Naive thymus-derived CD4-positive, alpha-beta T cell (primary cell): ENCODE data around the gene FAAP100. TPM values are rescaled to one million over a fixed set of nuclear protein-coding genes. Genes with fewer than 3 reads are reported as not detected.
"Not testable (repeated sequence)": the region's sequence is repeated elsewhere in the genome, so short reads cannot be mapped to it uniquely, and the experiment has no call there.

Source experiments
- ATAC-seq: fragments of 150-1000 bp; cut with Tn5 transposase; 2 replicates; pipeline ENCODE4 v1.10.0; 2021; ENCODE audit warnings: mild to moderate bottlenecking, moderate library complexity
- CTCF ChIA-PET: fragments of 350-600 bp; sonication (Branson Sonifier 250); formaldehyde crosslinking; loops from one replicate; lab custom pipeline; 2021; ENCODE audit warnings: antibody characterized with exemption; lab: Charles Lee
- POLR2A ChIA-PET: fragments of 350-600 bp; sonication (Branson Sonifier 250); formaldehyde crosslinking; loops from one replicate; lab custom pipeline; 2021; ENCODE audit warnings: antibody characterized with exemption, inconsistent platforms; lab: Charles Lee
- DNase-seq, 9 donors: peaks; one replicate each; pipeline versions ENCODE4 v3.0.0 to v3.0.0-alpha.2; 2020 to 2022; ENCODE audit warnings: mixed read lengths in 1 of 9
- H3K27ac ChIP-seq: one replicate; pipeline ENCODE4 v1.7.0; 2013; ENCODE audit warnings: mild to moderate bottlenecking, low read depth, low read length, moderate library complexity
- H3K27me3 ChIP-seq, 2 donors: one replicate each; pipeline ENCODE4 v1.7.0; 2013; ENCODE audit warnings: low read length in 2 of 2, mild to moderate bottlenecking in 2 of 2, moderate library complexity in 2 of 2; ENCODE audit not compliant: control insufficient read depth in 2 of 2, insufficient read depth in 2 of 2
- H3K36me3 ChIP-seq, 3 experiments: 1 replicate in 2 of 3; 2 replicates in 1 of 3; pipeline ENCODE4 v1.7.0; 2013; ENCODE audit warnings: low read length in 3 of 3, mild to moderate bottlenecking in 3 of 3, moderate library complexity in 1 of 3; ENCODE audit not compliant: insufficient read depth in 3 of 3, control insufficient read depth in 2 of 3
- H3K4me1 ChIP-seq, 2 donors: one replicate each; pipeline ENCODE4 v1.7.0; 2013; ENCODE audit warnings: low read length in 2 of 2, mild to moderate bottlenecking in 2 of 2, moderate library complexity in 1 of 2; ENCODE audit not compliant: control insufficient read depth in 2 of 2, insufficient read depth in 2 of 2
- H3K4me3 ChIP-seq: 2 replicates; pipeline ENCODE4 v1.7.0; 2013; ENCODE audit warnings: mild to moderate bottlenecking, low read length
- H3K9me3 ChIP-seq, 3 experiments: 1 replicate in 2 of 3; 2 replicates in 1 of 3; pipeline ENCODE4 v1.7.0; 2013; ENCODE audit warnings: low read length in 3 of 3; ENCODE audit not compliant: control insufficient read depth in 2 of 3
- H3K27ac Mint-ChIP-seq, 9 donors: one replicate each; pipeline ENCODE4 v1.8.0; 2020 to 2022; ENCODE audit warnings: mixed read lengths in 9 of 9, mild to moderate bottlenecking in 8 of 9, moderate library complexity in 5 of 9, inconsistent platforms in 2 of 9
- H3K27me3 Mint-ChIP-seq, 5 donors: one replicate each; pipeline ENCODE4 v1.8.0; 2021 to 2022; ENCODE audit warnings: mixed read lengths in 5 of 5, mild to moderate bottlenecking in 1 of 5
- H3K36me3 Mint-ChIP-seq, 5 donors: one replicate each; pipeline ENCODE4 v1.8.0; 2020 to 2022; ENCODE audit warnings: mixed read lengths in 5 of 5, mild to moderate bottlenecking in 3 of 5, inconsistent platforms in 1 of 5
- H3K4me1 Mint-ChIP-seq, 7 donors: one replicate each; pipeline ENCODE4 v1.8.0; 2020 to 2022; ENCODE audit warnings: mixed read lengths in 7 of 7, mild to moderate bottlenecking in 3 of 7, inconsistent platforms in 1 of 7
- H3K4me3 Mint-ChIP-seq, 10 donors: one replicate each; pipeline ENCODE4 v1.8.0; 2020 to 2022; ENCODE audit warnings: mild to moderate bottlenecking in 10 of 10, mixed read lengths in 10 of 10, moderate library complexity in 6 of 10, inconsistent platforms in 2 of 10
- H3K9me3 Mint-ChIP-seq, 11 donors: one replicate each; pipeline ENCODE4 v1.8.0; 2020 to 2022; ENCODE audit warnings: mixed read lengths in 11 of 11, mild to moderate bottlenecking in 4 of 11, inconsistent platforms in 1 of 11, moderate library complexity in 1 of 11
- intact Hi-C, 2 donors: fragments of 100-400 bp; cut with micrococcal nuclease; formaldehyde crosslinking; loops; one replicate each; pipeline ENCODE4 v1.15.1; 2023
- polyA plus RNA-seq, 2 donors: library from polyadenylated mRNA; unstranded; fragments of 300-500 nt; fragmentation: Illumina TruSeq; gene quantifications; one replicate each; pipeline ENCODE4 v1.2.3, GENCODE V29; 2021
- total RNA-seq, 6 experiments: library from RNA in 5 of 6; stranded (reverse) in 5 of 6; gene quantifications; 1 replicate in 5 of 6; 2 replicates in 1 of 6; pipeline ENCODE4 v1.2.3 and lab custom pipeline; 2021 to 2026

The FAAP100 gene
- total and polyA plus RNA-seq, 7 experiments from 2014 or later, result 9.0 to 57.0 (median 37.7) TPM

GRCh38 chr17:81534157-81535006, 17.8 kb downstream of the FAAP100 start:
- H3K27ac Mint-ChIP-seq, result no peak overlapping the region
- POLR2A ChIA-PET, result interaction anchor here (0.6 to 1.6 kb wide), 2 partner anchors 26 to 1188 kb away, joined by 3 to 4 read pairs; no protein-coding TSS in a partner anchor
- H3K36me3 Mint-ChIP-seq, result peaks cover 0 to 4% (median 3%) of the 10 kb centered on the region in 5 donors

GRCh38 chr17:81533339-81534141, 18.6 kb downstream of the FAAP100 start:
- Mint-ChIP-seq H3K27ac (no peak overlapping the region), H3K27me3 (peaks cover 0 to 34% (median 14%) of the 10 kb centered on the region in 5 donors), H3K4me3 (no peak overlapping the region), H3K4me1 (peaks cover 0 to 6% (median 0%) of the 10 kb centered on the region in 7 donors), H3K36me3 (peaks cover 0 to 4% (median 3%) of the 10 kb centered on the region in 5 donors), H3K9me3 (no peaks in the 10 kb centered on the region)
- DNase-seq (no peak), ATAC-seq (peak; percentile 21)
- peaks cover 0 to 4% of the 10 kb centered on the region in 2 donors for H3K27me3 ChIP-seq
- H3K27ac ChIP-seq, result no peak overlapping the region
- no peak overlapping the region for H3K4me3 ChIP-seq
- ChIA-PET CTCF (no interaction called here), POLR2A (interaction anchor here (0.6 to 1.6 kb wide), 2 partner anchors 25 to 1187 kb away, joined by 3 to 4 read pairs; no protein-coding TSS in a partner anchor)
- H3K36me3 ChIP-seq, result no peaks in the 10 kb centered on the region
- intact Hi-C loops, result no loop called here
- no peaks in the 10 kb centered on the region for H3K4me1 ChIP-seq
- no peaks in the 10 kb centered on the region for H3K9me3 ChIP-seq

More at GRCh38 chr17:81534157-81535006, 17.8 kb downstream of the FAAP100 start:
- Histone ChIP-seq H3K9me3 (no peaks in the 10 kb centered on the region), H3K27ac (no peak overlapping the region), H3K36me3 (peaks cover 0 to 5% (median 0%) of the 10 kb centered on the region in 3 experiments), H3K4me3 (no peak overlapping the region), H3K4me1 (no peaks in the 10 kb centered on the region), H3K27me3 (peaks cover 0 to 4% of the 10 kb centered on the region in 2 donors)
- Mint-ChIP-seq H3K27me3 (peaks cover 0 to 34% (median 14%) of the 10 kb centered on the region in 5 donors), H3K9me3 (no peaks in the 10 kb centered on the region), H3K4me3 (no peak overlapping the region), H3K4me1 (peaks cover 0 to 6% (median 0%) of the 10 kb centered on the region in 7 donors)
- no peak for DNase-seq
- intact Hi-C loops, result no loop called here
- CTCF ChIA-PET, result no interaction called here
- ATAC-seq, result no peak

- ATAC-seq, result no peak
- intact Hi-C loops, result no loop called here
- Mint-ChIP-seq H3K4me1 (peaks cover 0 to 6% (median 0%) of the 10 kb centered on the region in 7 donors), H3K27me3 (peaks cover 0 to 29% (median 14%) of the 10 kb centered on the region in 5 donors), H3K9me3 (no peaks in the 10 kb centered on the region), H3K36me3 (no peaks in the 10 kb centered on the region), H3K4me3 (no peak overlapping the region), H3K27ac (no peak overlapping the region)
- Histone ChIP-seq H3K4me1 (no peaks in the 10 kb centered on the region), H3K36me3 (no peaks in the 10 kb centered on the region), H3K4me3 (no peak overlapping the region), H3K9me3 (no peaks in the 10 kb centered on the region), H3K27me3 (peaks cover 0 to 4% of the 10 kb centered on the region in 2 donors), H3K27ac (no peak overlapping the region)
- no peak for DNase-seq
- POLR2A ChIA-PET, result interaction anchor here (1.6 kb wide), 1 partner anchor 24 kb away, joined by 4 read pairs; no protein-coding TSS in a partner anchor
- CTCF ChIA-PET, result no interaction called here
These were observed 19.5 kb downstream of the FAAP100 start for GRCh38 chr17:81532490-81533287.

- H3K4me3 Mint-ChIP-seq, H3K9me3 ChIP-seq, H3K27ac Mint-ChIP-seq, H3K27ac ChIP-seq, H3K4me1 ChIP-seq, H3K4me3 ChIP-seq, POLR2A ChIA-PET, H3K27me3 ChIP-seq, CTCF ChIA-PET, H3K36me3 Mint-ChIP-seq, ATAC-seq, H3K4me1 Mint-ChIP-seq, DNase-seq, H3K9me3 Mint-ChIP-seq, H3K36me3 ChIP-seq, intact Hi-C loops: not testable (repeated sequence)
- H3K27me3 Mint-ChIP-seq, result peaks cover 0 to 24% (median 14%) of the 10 kb centered on the region in 5 donors
These were observed 20.2 kb downstream of the FAAP100 start for GRCh38 chr17:81531998-81532404.

GRCh38 chr17:81531013-81531412, 21.1 kb downstream of the FAAP100 start:
- H3K27me3 ChIP-seq, H3K36me3 ChIP-seq, CTCF ChIA-PET, H3K36me3 Mint-ChIP-seq, H3K27ac Mint-ChIP-seq, H3K4me3 Mint-ChIP-seq, H3K4me1 Mint-ChIP-seq, H3K4me3 ChIP-seq, H3K4me1 ChIP-seq, intact Hi-C loops, ATAC-seq, DNase-seq, H3K9me3 ChIP-seq, H3K9me3 Mint-ChIP-seq, H3K27ac ChIP-seq: not testable (repeated sequence)
- peaks cover 0 to 27% (median 11%) of the 10 kb centered on the region in 5 donors for H3K27me3 Mint-ChIP-seq
- POLR2A ChIA-PET, result interaction anchor here (0.5 kb wide), 1 partner anchor 437 kb away, joined by 3 read pairs; no protein-coding TSS in a partner anchor

GRCh38 chr17:81529437-81529803, 22.7 kb downstream of the FAAP100 start:
- CTCF ChIA-PET, result no interaction called here
- POLR2A ChIA-PET, result interaction anchor here (0.9 kb wide), 1 partner anchor 10 kb away, joined by 3 read pairs; no protein-coding TSS in a partner anchor
- ATAC-seq, result no peak

More at GRCh38 chr17:81529437-81529803, 22.7 kb downstream of the FAAP100 start:
- H3K9me3 Mint-ChIP-seq, result no peaks in the 10 kb centered on the region
- Histone ChIP-seq H3K27me3 (no peaks in the 10 kb centered on the region), H3K27ac (no peak overlapping the region), H3K36me3 (no peaks in the 10 kb centered on the region), H3K4me1 (no peaks in the 10 kb centered on the region), H3K4me3 (no peak overlapping the region), H3K9me3 (no peaks in the 10 kb centered on the region)
- H3K36me3 Mint-ChIP-seq, result no peaks in the 10 kb centered on the region
- no peak overlapping the region for H3K4me3 Mint-ChIP-seq
- DNase-seq, result no peak
- no peak overlapping the region for H3K27ac Mint-ChIP-seq
- H3K4me1 Mint-ChIP-seq, result peaks cover 0 to 1% (median 0%) of the 10 kb centered on the region in 7 donors
- intact Hi-C loops, result no loop called here
- peaks cover 0 to 16% (median 4%) of the 10 kb centered on the region in 5 donors for H3K27me3 Mint-ChIP-seq
